Suppressor macrophage treated with lipopolysaccharide for 4 hours (primary cell): ENCODE results near the gene ELK1.
"Not testable (repeated sequence)": the region's sequence is repeated elsewhere in the genome, so short reads cannot be mapped to it uniquely, and the experiment has no call there.

Experiments
- DNase-seq: peaks from one replicate; pipeline ENCODE4 v3.0.0-alpha.2; 2020

The ELK1 gene

DNA sequence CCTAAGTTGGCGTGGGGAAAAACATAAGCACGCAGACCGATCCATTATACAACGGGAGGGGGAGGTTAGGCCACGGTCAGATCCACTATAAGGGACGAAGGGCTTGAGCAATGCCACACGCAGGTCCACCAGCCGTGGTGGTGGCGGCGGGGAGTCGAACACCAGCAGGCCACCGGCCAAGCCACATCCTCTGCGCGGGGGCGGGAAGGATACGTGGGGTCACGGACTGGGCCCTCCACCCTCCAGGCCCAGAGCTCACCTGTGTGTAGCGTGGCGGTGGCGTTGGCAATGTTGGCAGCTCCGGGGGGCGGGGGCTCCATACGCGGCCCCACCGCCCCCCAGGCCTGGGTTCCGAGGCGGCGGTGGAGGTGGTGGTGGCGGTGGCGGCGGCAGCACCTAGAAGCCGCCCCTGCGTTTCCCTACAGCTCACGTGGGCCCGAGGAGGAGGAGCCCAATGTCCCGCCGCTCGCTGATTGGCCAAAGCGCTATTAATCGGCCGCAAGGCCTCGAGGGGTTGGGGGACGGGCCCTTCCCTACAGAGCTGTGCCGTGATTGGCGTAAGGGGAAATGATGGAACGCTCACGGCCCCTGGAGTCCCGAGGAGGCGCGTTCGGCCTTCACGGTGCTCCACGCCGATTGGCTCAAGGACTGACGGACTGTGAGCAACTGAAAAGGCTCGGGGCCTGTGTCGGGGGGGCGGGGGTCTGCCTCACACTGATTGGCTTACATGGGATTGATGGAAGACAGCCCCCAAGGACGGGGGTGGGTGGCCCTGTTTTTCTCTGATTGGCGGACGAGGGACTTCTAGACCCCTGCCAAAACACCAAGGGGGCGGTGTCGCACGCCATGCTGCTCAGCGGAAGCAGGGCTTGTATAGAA, at the start of gene ELK1:
ELK1 (minus strand) TSS at position 400 of the 879 bp plus-strand sequence. CDS start 9,122 bp downstream, outside the sequence.
- DNase-seq, result peak; percentile 96

GRCh38 chrX:47697181-47697580, 46.8 kb upstream of the ELK1 start:
- DNase-seq, result no peak

DNA sequence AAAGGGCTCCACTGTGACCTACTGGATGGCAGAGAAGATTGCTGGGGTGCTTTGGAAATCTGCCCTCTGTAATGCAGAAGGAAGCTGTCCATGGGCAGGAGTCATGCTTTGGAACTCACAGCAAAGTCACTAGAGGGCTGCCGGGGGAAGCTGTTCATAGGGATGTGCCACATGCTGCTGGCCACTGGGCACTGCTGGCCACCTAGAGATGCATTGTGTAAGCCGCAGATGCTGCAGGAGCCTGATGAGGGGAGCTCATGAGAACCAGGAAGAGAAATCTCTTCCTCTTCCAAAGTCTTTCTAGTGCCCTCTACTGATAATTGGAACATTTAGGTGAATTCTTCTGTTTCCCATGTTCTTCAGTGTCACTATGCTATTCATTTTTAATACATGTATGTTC, 39.8 kb upstream of the ELK1 start:
- DNase-seq, result peak; percentile 15

GRCh38 chrX:47687263-47687662, 36.9 kb upstream of the ELK1 start:
- no peak for DNase-seq

- DNase-seq, result peak; percentile 77
Measured at GRCh38 chrX:47683829-47684205, 33.5 kb upstream of the ELK1 start.

DNA sequence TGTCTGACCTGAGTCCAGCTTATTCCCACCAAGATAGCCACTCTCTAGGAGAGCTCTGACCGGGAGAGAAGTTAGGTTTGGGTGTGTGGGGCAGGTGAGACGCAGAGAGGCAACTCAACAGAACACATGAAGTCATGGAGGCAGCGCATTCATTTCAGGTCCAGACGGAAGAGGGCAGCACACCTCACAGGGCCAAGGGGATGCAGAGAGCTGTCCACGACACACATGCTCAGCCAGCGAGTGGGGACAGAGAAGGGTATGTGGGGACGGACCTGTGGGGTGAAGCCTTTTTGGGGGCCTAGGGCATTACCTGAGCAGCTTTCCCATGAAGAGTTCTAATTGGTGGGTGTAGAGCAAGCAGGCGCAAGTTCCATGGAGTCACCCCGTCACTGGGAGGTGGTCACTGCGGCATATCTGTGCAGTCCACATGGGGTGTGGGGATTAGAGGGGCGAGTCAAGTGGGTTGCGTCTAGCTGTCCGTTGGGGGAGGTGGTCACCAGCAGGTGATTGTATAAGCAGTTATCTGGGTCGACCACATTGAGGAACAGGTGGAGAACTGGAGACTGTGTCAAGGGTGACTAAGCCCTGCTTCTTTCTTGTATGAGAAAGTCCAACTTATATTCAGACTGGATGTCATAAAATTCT, 32.9 kb upstream of the ELK1 start:
- DNase-seq, result no peak

DNA sequence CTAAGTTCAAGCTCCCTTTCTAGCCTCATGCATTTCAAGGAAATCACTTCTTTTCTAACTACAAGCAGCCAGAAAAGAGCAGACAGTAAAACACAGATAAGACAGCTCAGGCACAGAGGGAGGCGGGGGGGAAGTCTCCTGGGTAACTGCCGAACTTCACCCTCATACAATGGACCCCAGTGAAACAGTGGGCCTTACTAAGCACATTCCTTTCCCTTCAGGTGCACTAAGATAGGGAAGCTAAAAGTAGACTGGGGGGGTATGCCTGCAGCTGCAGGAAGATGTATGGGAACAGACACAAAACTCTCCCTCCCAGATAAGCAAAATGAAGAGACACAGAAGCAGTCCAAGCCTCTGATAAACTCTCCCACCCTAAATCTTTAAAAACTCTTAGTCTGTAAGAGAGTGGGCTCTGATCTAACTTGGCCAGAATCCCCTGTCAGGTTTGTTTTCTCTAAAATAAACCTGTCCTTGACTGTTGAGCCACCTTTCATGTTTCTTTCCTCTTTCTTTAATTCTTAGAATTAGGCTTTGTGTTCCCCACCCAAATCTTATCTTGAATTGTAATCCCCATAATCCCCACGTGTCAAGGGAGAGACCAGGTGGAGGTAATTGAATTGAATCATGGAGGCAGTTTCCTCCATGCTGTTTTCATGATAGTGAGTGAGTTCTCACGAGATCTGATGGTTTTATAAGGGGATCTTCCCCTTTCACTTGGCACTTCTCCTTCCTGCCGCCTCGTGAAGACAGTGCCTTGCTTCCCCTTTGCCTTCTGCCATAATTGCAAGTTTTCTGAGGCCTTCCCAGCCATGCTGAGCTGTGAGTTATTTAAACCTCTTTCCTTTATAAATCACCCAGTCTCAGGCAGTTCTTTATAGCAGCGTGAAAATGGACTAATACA, 25.8 kb upstream of the ELK1 start:
- peak; percentile 58 for DNase-seq

- no peak for DNase-seq
Measured at GRCh38 chrX:47674776-47675175, 24.4 kb upstream of the ELK1 start.

DNA sequence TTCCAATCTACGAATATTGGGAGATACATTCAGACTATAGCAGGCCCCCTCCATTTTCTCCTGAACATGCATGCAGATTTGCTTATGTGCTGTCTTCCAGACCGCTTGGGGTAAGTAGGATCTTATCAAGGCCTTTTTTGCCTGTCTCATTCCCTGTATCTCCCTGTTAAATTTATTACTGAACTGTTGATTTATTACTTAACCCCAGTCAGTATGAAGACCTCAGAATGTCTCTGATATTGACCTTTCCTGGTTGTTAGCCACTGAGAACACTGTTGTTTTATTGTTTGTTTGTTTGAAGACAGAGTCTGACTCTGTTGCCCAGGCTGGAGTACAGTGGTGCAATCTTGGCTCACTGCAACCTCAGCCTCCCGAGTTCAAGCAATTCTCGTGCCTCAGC, 15.4 kb upstream of the ELK1 start:
- DNase-seq, result not testable (repeated sequence)

- DNase-seq, result peak; percentile 23
Measured at GRCh38 chrX:47664737-47665136, 14.4 kb upstream of the ELK1 start.

DNA sequence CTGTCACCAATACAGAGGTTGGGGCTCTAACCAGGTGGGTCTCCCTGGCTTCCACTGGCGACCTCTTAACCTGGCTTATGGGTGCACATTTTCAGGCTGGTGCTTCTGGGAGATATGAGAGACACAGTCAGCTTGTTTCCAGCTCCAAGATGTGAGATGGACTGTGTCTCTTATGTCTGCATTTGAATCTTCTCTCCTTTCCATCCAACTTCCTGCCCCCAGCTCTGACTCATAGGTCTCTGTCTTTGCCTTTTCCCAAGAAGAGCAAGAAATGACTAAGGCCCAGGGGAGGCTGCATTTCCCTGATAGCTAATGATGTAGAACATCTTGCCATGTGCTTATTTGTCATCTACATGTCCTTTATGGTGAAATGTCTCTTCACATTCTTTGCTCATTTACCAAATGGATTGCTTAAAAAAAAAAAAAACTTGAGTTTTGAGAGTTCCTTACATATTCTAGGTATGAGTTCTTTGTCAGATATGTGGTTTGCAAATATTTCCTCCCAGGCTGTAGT, 11.8 kb upstream of the ELK1 start:
- DNase-seq, result peak; percentile 91

DNA sequence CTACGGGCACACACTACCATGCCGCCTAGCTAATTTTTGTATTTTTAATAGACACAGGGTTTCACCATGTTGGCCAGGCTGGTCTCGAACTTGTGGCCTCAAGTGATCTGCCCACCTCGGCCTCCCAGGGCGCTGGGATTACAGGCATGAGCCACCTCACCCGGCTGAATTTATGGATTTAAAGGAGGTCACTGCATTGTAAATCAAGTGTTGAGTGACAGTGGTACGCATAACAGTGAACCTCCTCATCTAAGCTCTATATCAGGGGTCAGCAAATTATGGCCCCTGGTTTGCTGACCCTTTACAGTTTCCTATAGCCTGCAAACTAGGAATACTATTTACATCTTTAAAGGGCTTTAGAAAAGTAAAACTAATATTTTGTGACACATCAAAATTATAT, 11.2 kb upstream of the ELK1 start:
- no peak for DNase-seq

DNA sequence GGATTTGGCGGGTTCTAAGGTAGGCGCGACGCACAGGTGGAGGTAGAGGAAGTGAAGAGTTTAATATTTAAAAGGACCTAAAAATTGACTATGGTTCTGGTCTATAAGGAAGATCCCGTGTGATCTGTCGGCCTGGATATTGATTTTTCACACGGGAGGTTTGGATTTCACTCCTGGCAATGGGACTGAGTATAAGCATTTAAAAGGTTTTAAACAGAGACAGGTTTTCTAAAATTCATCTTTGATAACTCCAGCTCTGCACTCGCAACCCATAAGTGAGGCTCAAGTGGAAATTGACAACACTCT, 9.0 kb upstream of the ELK1 start:
- no peak for DNase-seq

DNA sequence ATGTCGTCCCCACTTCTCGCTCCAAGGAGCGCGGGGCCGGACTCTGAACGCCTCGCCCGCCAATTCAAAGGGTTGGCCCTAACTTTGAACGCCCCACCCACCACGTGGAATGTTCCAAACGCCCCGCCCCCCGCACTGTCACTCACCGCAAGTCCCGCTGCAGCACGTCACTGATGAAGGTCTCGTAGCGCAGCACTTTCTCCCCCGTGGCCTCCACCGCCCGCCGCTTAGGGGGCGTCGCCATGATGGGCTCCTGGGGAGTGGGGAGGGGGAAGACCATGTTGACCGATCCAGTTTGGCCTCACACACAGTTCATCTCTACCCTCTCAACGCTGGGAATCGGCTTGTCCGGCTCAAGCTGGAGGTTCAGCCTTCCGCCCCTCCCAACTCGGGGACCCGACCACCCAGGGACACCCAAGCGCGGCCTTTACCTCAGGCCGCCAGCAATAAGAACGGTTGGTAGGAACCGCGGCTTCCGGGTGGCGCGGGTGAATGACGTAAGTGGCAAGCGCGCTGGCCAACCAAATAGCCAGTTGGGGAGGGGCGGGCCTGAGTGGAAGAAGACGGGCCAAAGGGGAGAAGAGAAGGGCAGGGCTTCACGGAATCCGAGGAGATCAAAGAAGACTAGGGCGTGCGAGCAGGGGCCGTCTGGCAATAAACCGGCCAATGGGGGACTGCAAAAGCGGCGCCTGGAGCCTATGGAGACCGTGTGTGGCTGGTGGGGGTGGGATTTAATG, 8.5 kb upstream of the ELK1 start, which contains the start of gene UXT:
UXT (minus strand) TSS at position 497 of the 737 bp plus-strand sequence; CDS start at position 244, 253 bp downstream.
- peak; percentile 96 for DNase-seq

- DNase-seq, result no peak
Measured at GRCh38 chrX:47658301-47658683, 7.9 kb upstream of the ELK1 start.

- DNase-seq, result no peak
Measured at GRCh38 chrX:47651043-47651905, 911 bp upstream of the ELK1 start.

DNA sequence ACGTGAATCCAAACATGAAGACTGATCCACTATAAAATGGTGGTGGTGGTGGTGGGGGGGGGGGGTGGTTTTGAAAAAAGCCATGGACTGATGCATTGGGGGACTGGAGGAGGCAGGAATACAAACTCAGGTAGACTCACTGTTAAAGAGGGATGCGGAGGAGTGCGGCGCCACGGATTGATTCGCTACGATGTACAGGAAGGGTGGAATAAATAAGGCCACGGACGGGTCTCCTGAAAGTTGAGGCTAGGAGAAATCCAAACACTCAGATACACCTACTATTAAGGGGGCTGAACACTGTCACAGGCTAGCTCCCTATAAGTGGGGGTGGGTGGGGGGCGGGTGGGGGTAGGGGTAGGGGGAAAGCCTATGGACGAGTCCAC, 591 bp downstream of the ELK1 start:
- no peak for DNase-seq

GRCh38 chrX:47649271-47649670, 1.1 kb downstream of the ELK1 start:
- DNase-seq, result no peak

GRCh38 chrX:47648376-47648775, 2.0 kb downstream of the ELK1 start:
- DNase-seq, result no peak

DNA sequence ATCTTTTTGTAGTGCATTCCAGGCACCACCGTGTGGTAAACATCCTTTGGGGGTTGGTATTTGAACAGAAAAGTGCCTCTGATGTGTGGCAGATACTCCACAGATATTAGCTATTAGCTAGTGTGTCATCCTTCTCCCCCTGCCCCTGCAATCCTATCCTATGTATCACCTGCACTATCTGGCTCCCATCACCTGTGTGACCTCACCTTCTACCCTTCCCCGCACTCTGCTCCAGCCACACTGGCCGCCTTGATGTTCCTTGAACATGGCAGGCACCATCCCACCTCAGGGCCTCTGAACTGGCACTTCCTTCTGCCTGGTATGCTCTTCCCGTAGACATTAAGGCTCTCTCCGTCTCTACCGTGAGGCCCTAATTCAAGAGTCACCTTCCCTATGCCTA, 3.7 kb downstream of the ELK1 start:
- DNase-seq, result no peak

- no peak for DNase-seq
Measured at GRCh38 chrX:47645530-47645929, 4.8 kb downstream of the ELK1 start.
